Measurements from ENCODE around the gene ITGB7. TPM values are rescaled to one million over a fixed set of nuclear protein-coding genes. Genes with fewer than 3 reads are reported as not detected.

Gene ITGB7
- polyA plus RNA-seq, 3 donors = 24.1 to 33.1 (median 28.4) TPM

GRCh38 chr12:53222170-53222721 is 15.2 kb upstream of the ITGB7 start:
- peaks cover 54 to 70% of the 10 kb centered on the region in 2 donors for H3K4me1 ChIP-seq (ENCODE audit: control insufficient read depth in 1 of 2, insufficient read depth in 2 of 2, low read length in 2 of 2)
- peak overlapping the region; percentile 70 to 76 for H3K4me3 Mint-ChIP-seq
- no peak for DNase-seq

More at GRCh38 chr12:53222170-53222721, 15.2 kb upstream of the ITGB7 start:
- peaks cover 21% of the 10 kb centered on the region for H3K79me2 ChIP-seq (ENCODE audit: insufficient read depth, low read length)
- no CpG with 5 or more reads among the region's 5 CpGs for WGBS (ENCODE audit: insufficient coverage)
- TF ChIP-seq CTCF (IDR thresholded peaks at IDR 0.05) = no peak
- no peaks in the 10 kb centered on the region for H3K36me3 ChIP-seq (replicated peaks in 1 of 2; ENCODE audit: control insufficient read depth in 1 of 2, insufficient read depth in 2 of 2, low read length in 2 of 2)
- peak overlapping the region; percentile 98 to 99 for H3K27ac ChIP-seq (ENCODE audit: low read depth in 1 of 2, low read length in 2 of 2)
- H3K9ac ChIP-seq (ENCODE audit: insufficient read depth, low read length, poor library complexity, severe bottlenecking) = peak overlapping the region; percentile 85
- Mint-ChIP-seq H3K4me1 (peaks cover 60% of the 10 kb centered on the region), H3K36me3 (peaks cover 4 to 13% of the 10 kb centered on the region in 2 donors), H3K27me3 (ENCODE audit: low read depth in 3 of 3) (peaks cover 5 to 24% (median 11%) of the 10 kb centered on the region in 3 donors), H3K9me3 (peaks cover under 1 to 4% (median 2%) of the 10 kb centered on the region in 7 donors), H3K27ac (peak overlapping the region; percentile 83 to 99 (median 88))
- H3K27me3 ChIP-seq (ENCODE audit: control insufficient read depth in 2 of 2, insufficient read depth in 2 of 2, low read length in 2 of 2) = no peaks in the 10 kb centered on the region
- H2AFZ ChIP-seq (ENCODE audit: insufficient read depth, low read depth, low read length, poor library complexity, severe bottlenecking) = no peak overlapping the region
- intact Hi-C loops (cut with micrococcal nuclease) = loop anchor here in 1 of 2 donors (5.0 kb wide), 1 partner anchor 45 kb away; the partner anchor contains the start of gene ESPL1
- H3K4me2 ChIP-seq (replicated peaks; ENCODE audit: extremely low read depth, low read length, poor library complexity, severe bottlenecking) = peak overlapping the region; percentile 100
- H3K9me3 ChIP-seq (replicated peaks in 1 of 2; ENCODE audit: control insufficient read depth in 1 of 2, insufficient read depth in 1 of 2, low read length in 2 of 2) = peaks cover 0 to 2% of the 10 kb centered on the region in 2 donors
- peak overlapping the region; percentile 20 to 97 (median 23) for H3K4me3 ChIP-seq (replicated peaks in 1 of 3; ENCODE audit: low read depth in 2 of 3, low read length in 3 of 3)
- no peaks in the 10 kb centered on the region for H4K20me1 ChIP-seq (ENCODE audit: insufficient read depth, low read length)

Data from CD14-positive monocyte (primary cell).